T-helper 1 cell treated with Interleukin-12 subunit alpha and Interleukin-12 subunit beta and Interleukin-4 antibody, amounts not matched to agents 30 ng/mL and 1 ng/mL, for 36 hours (primary cell): ENCODE results near the gene BMP2. TPM values are rescaled to one million over a fixed set of nuclear protein-coding genes. Genes with fewer than 3 reads are reported as not detected.

Experiments
- intact Hi-C: fragments of 100-400 bp; cut with micrococcal nuclease; formaldehyde crosslinking; loops from one replicate; pipeline ENCODE4 v1.15.1; 2024
- total RNA-seq: library from RNA; stranded (reverse); gene quantifications from 2 replicates; pipeline ENCODE4 v1.2.3, GENCODE V29; 2022

BMP2 gene
- total RNA-seq, 1 donor from 2014 or later: not detected

- intact Hi-C loops: loop anchor here (2.0 to 10.0 kb wide), 5 partner anchors 266 to 1892 kb away; no protein-coding TSS in a partner anchor
These were observed 61.4 kb downstream of the BMP2 start for GRCh38 chr20:6828794-6829423.

DNA sequence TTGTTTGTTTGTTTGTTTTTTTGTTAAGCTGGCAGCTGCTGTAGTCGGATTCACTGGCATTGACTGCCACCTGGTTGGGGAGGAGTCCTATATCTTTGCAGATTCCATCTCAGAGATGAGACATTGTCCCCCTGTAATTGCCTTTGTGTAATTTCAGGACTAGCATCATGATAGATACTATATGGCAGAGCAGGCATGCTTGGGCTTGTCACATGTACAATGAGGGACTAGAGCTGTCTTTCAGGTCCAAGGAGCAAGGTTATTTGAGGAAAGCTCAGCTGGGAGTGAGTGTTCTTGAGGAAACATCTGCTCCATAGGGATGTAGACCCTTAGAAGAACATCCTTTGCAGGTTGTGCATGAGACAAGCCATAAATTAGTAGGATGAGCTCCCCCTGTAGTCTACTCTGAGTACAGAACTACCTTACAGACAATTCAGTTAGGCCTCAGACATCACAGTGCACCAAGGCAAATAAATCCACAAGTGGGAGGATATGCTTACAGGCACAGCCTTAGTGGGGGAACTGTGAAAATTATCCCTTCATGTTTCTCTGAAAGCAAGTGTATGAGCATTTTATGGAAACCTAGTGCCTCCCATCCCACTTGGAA lies 62.1 kb downstream of the BMP2 start:
- intact Hi-C loops: loop anchor here (2.0 to 10.0 kb wide), 5 partner anchors 265 to 1891 kb away; no protein-coding TSS in a partner anchor
